Tibial nerve (tissue), 4 donors: ENCODE data around the gene DYDC2.

Source experiments
- CTCF ChIP-seq, 5 experiments: fragments of 200-600 bp in 3 of 5; fragments of 450-650 bp in 2 of 5; sonication (generic) in 3 of 5; IDR thresholded peaks; one replicate each; pipeline ENCODE4 v1.5.1; 2016 to 2019; ENCODE audit warnings: antibody characterized with exemption in 5 of 5, mild to moderate bottlenecking in 3 of 5, moderate library complexity in 2 of 5
- EP300 ChIP-seq, 2 donors: sonication (generic); formaldehyde crosslinking; IDR thresholded peaks; one replicate each; pipeline ENCODE4 v1.6.1; 2017; ENCODE audit warnings: antibody characterized with exemption in 2 of 2, mild to moderate bottlenecking in 1 of 2
- POLR2A ChIP-seq, 2 donors: fragments of 450-650 bp; IDR thresholded peaks; one replicate each; pipeline ENCODE4 v1.6.1; 2017; ENCODE audit warnings: antibody characterized with exemption in 2 of 2, mild to moderate bottlenecking in 2 of 2, moderate library complexity in 2 of 2

- TF ChIP-seq POLR2A (IDR thresholded peaks at IDR 0.05), result no peak
- no peak for TF ChIP-seq CTCF (IDR thresholded peaks at IDR 0.05)
- no peak for TF ChIP-seq EP300 (IDR thresholded peaks at IDR 0.05)
These were observed 16.1 kb downstream of the DYDC2 start for GRCh38 chr10:80372675-80373074.
